Renal cortex interstitium (tissue), 11 donors: ENCODE data around the gene FAF2. TPM values are rescaled to one million over a fixed set of nuclear protein-coding genes. Genes with fewer than 3 reads are reported as not detected.

Experiments used
- DNase-seq, 11 donors: peaks; one replicate each; pipeline ENCODE4 v3.0.0-alpha.2; 2013; ENCODE audit warnings: low read depth in 9 of 11, low spot score in 4 of 11; ENCODE audit errors: extremely low read depth in 1 of 11
- polyA plus RNA-seq, 3 donors: library from polyadenylated mRNA; unstranded; fragments of 120-200 nt; gene quantifications; one replicate each; pipeline ENCODE4 v1.2.1, GENCODE V29; 2013; ENCODE audit not compliant: insufficient read length in 3 of 3

FAF2 gene
- polyA plus RNA-seq, 3 donors = 47.2 to 50.4 (median 47.5) TPM

- DNase-seq = no peak
Observed at GRCh38 chr5:176533894-176534611, 85.9 kb downstream of the FAF2 start.

GRCh38 chr5:176534640-176535039 is 86.5 kb downstream of the FAF2 start:
- no peak for DNase-seq

GRCh38 chr5:176535101-176535663 is 87.0 kb downstream of the FAF2 start:
- no peak for DNase-seq

- no peak for DNase-seq
Observed at GRCh38 chr5:176535664-176536131, 87.5 kb downstream of the FAF2 start.

GRCh38 chr5:176536132-176536901 is 88.1 kb downstream of the FAF2 start:
- peak in 5 of 11 donors; percentile 47 to 78 (median 76) for DNase-seq

- peak; percentile 91 to 98 (median 96) for DNase-seq
Observed at GRCh38 chr5:176536902-176537553, 88.8 kb downstream of the FAF2 start, which contains the start of gene RNF44. Gene RNF44 (minus strand): TSS chr5:176537402. CDS start chr5:176532472, 4,930 bp downstream.

GRCh38 chr5:176537554-176538229 is 89.5 kb downstream of the FAF2 start:
- peak; percentile 95 to 100 (median 98) for DNase-seq

- no peak for DNase-seq
Observed at GRCh38 chr5:176538230-176538988, 90.2 kb downstream of the FAF2 start.

GRCh38 chr5:176538989-176539384 is 90.8 kb downstream of the FAF2 start:
- DNase-seq = no peak

GRCh38 chr5:176540476-176540899 is 92.3 kb downstream of the FAF2 start:
- no peak for DNase-seq

GRCh38 chr5:176540956-176541337 is 92.8 kb downstream of the FAF2 start:
- no peak for DNase-seq

- DNase-seq = no peak
Observed at GRCh38 chr5:176541338-176542134, 93.4 kb downstream of the FAF2 start.

GRCh38 chr5:176542135-176542595 is 94.0 kb downstream of the FAF2 start:
- no peak for DNase-seq

GRCh38 chr5:176542596-176543427 is 94.6 kb downstream of the FAF2 start:
- no peak for DNase-seq

- DNase-seq = no peak
Observed at GRCh38 chr5:176543428-176544182, 95.4 kb downstream of the FAF2 start.

GRCh38 chr5:176545388-176545736 is 97.2 kb downstream of the FAF2 start:
- DNase-seq = no peak
